H1 (cell line): Measurements from ENCODE around the gene COG7. TPM values are rescaled to one million over a fixed set of nuclear protein-coding genes. Genes with fewer than 3 reads are reported as not detected.

ENCODE experiments used
- CTCF ChIA-PET: fragments of 300-600 bp; sonication (Branson Sonifier 250); formaldehyde crosslinking; loops from one replicate; lab custom pipeline; 2021; ENCODE audit not compliant: partially characterized antibody; lab: Charles Lee
- POLR2A ChIA-PET: fragments of 300-600 bp; sonication (Branson Sonifier 250); formaldehyde crosslinking; loops from one replicate; lab custom pipeline; 2021; ENCODE audit warnings: inconsistent platforms; ENCODE audit not compliant: partially characterized antibody; lab: Charles Lee
- DNase-seq, 2 experiments: peaks; one replicate each; pipeline versions ENCODE4 v3.0.0 to v3.0.0-alpha.2; 2010 to 2022; ENCODE audit warnings: low spot score in 2 of 2, low read depth in 1 of 2, mixed read lengths in 1 of 2
- FAIRE-seq: peaks from 2 replicates; lab custom pipeline; 2011; peaks lifted over from hg19 to GRCh38; lab: Jason Lieb, UNC
- H2AFZ ChIP-seq: 2 replicates; pipeline ENCODE4 v1.8.1; 2012; ENCODE audit warnings: low read length, inconsistent platforms
- H2AK5ac ChIP-seq: 2 replicates; pipeline ENCODE4 v1.6.1; 2013; ENCODE audit warnings: low read depth, low read length
- H2BK120ac ChIP-seq: replicated peaks from 2 replicates; pipeline ENCODE3; 2013; ENCODE audit warnings: low read depth, low read length, inconsistent platforms
- H2BK12ac ChIP-seq: 2 replicates; pipeline ENCODE4 v1.6.1; 2013; ENCODE audit warnings: low read depth, low read length
- H2BK15ac ChIP-seq: 2 replicates; pipeline ENCODE4 v1.6.1; 2013; ENCODE audit warnings: low read length
- H2BK20ac ChIP-seq: 2 replicates; pipeline ENCODE4 v1.6.1; 2013; ENCODE audit warnings: low read length
- H2BK5ac ChIP-seq: 2 replicates; pipeline ENCODE4 v1.6.1; 2013; ENCODE audit warnings: low read depth, low read length
- H3K14ac ChIP-seq: 2 replicates; pipeline ENCODE4 v1.6.1; 2013; ENCODE audit warnings: inconsistent platforms; ENCODE audit not compliant: insufficient read length
- H3K18ac ChIP-seq: 2 replicates; pipeline ENCODE4 v1.6.1; 2013; ENCODE audit warnings: low read length; ENCODE audit errors: extremely low read depth
- H3K23ac ChIP-seq: 2 replicates; pipeline ENCODE4 v1.6.1; 2013; ENCODE audit warnings: inconsistent platforms; ENCODE audit not compliant: insufficient read length
- H3K23me2 ChIP-seq: 2 replicates; pipeline ENCODE4 v1.6.1; 2013; ENCODE audit warnings: low read depth, low read length
- H3K27ac ChIP-seq: 2 replicates; pipeline ENCODE4 v1.6.1; 2011; ENCODE audit warnings: low read depth, low read length, inconsistent platforms
- H3K27me3 ChIP-seq, 4 experiments: replicated peaks in 1 of 4; 1 replicate in 1 of 4; 2 replicates in 3 of 4; pipeline versions ENCODE4 v1.6.1 to v1.8.1; 2011 to 2013; ENCODE audit warnings: low read length in 3 of 4, mild to moderate bottlenecking in 3 of 4, inconsistent platforms in 2 of 4, mixed read lengths in 2 of 4, moderate library complexity in 1 of 4; ENCODE audit not compliant: control insufficient read depth in 3 of 4, insufficient read depth in 3 of 4; ENCODE audit errors: extremely low read depth in 1 of 4
- H3K36me3 ChIP-seq, 4 experiments: 2 replicates each; pipeline versions ENCODE4 v1.6.1 to v1.8.1; 2011 to 2013; ENCODE audit warnings: mild to moderate bottlenecking in 4 of 4, low read length in 3 of 4, moderate library complexity in 2 of 4, control low read depth in 1 of 4, inconsistent platforms in 1 of 4; ENCODE audit not compliant: insufficient read depth in 4 of 4, control insufficient read depth in 2 of 4
- H3K4ac ChIP-seq: replicated peaks from 2 replicates; pipeline ENCODE3; 2013; ENCODE audit warnings: low read length, low read depth, mixed read lengths, inconsistent platforms; ENCODE audit not compliant: insufficient read length
- H3K4me1 ChIP-seq, 4 experiments: replicated peaks in 1 of 4; 1 replicate in 1 of 4; 2 replicates in 3 of 4; pipeline versions ENCODE4 v1.6.1 to v1.8.1; 2011 to 2013; ENCODE audit warnings: low read length in 3 of 4, inconsistent platforms in 2 of 4, mixed read lengths in 1 of 4; ENCODE audit not compliant: insufficient read depth in 4 of 4, control insufficient read depth in 3 of 4
- H3K4me2 ChIP-seq, 2 experiments: 2 replicates each; pipeline versions ENCODE4 v1.6.1 to v1.8.1; 2011 to 2013; ENCODE audit warnings: low read depth in 2 of 2, low read length in 2 of 2, control low read depth in 1 of 2, inconsistent platforms in 1 of 2, mild to moderate bottlenecking in 1 of 2; ENCODE audit not compliant: insufficient read depth in 1 of 2
- H3K4me3 ChIP-seq, 4 experiments: fragments of 200-600, 300-600 bp in 1 of 4; sonication (generic), shearing (Covaris generic), sonication (Bioruptor Twin) in 1 of 4; 2 replicates each; pipeline versions ENCODE4 v1.5.1 to v1.8.1; 2011 to 2016; ENCODE audit warnings: low read length in 4 of 4, low read depth in 3 of 4, control low read depth in 2 of 4, inconsistent platforms in 2 of 4, mild to moderate bottlenecking in 2 of 4, mixed read lengths in 1 of 4, moderate library complexity in 1 of 4; ENCODE audit not compliant: insufficient read depth in 2 of 4; ENCODE audit errors: extremely low read depth in 1 of 4
- H3K56ac ChIP-seq: replicated peaks from 2 replicates; pipeline ENCODE3; 2013; ENCODE audit warnings: low read depth, mild to moderate bottlenecking, mixed read lengths, low read length, inconsistent platforms; ENCODE audit not compliant: insufficient read length
- H3K79me1 ChIP-seq: 2 replicates; pipeline ENCODE4 v1.6.1; 2013; ENCODE audit warnings: low read depth, low read length, control low read depth
- H3K79me2 ChIP-seq, 2 experiments: 2 replicates each; pipeline versions ENCODE4 v1.6.1 to v1.8.1; 2012 to 2013; ENCODE audit warnings: low read length in 2 of 2, mild to moderate bottlenecking in 2 of 2, inconsistent platforms in 1 of 2; ENCODE audit not compliant: insufficient read depth in 2 of 2, control insufficient read depth in 1 of 2
- H3K9ac ChIP-seq, 4 experiments: replicated peaks in 1 of 4; 1 replicate in 1 of 4; 2 replicates in 3 of 4; pipeline versions ENCODE4 v1.6.1 to v1.8.1; 2011 to 2013; ENCODE audit warnings: low read depth in 3 of 4, low read length in 3 of 4, control low read depth in 2 of 4, mild to moderate bottlenecking in 2 of 4, moderate library complexity in 2 of 4, inconsistent platforms in 1 of 4; ENCODE audit errors: extremely low read depth in 1 of 4
- H3K9me3 ChIP-seq, 2 experiments: 2 replicates each; pipeline versions ENCODE4 v1.6.1 to v1.8.1; 2012 to 2013; ENCODE audit warnings: mild to moderate bottlenecking in 2 of 2, moderate library complexity in 2 of 2, control low read depth in 1 of 2, inconsistent platforms in 1 of 2, low read depth in 1 of 2, low read length in 1 of 2, mixed read lengths in 1 of 2; ENCODE audit not compliant: insufficient read depth in 2 of 2
- H4K20me1 ChIP-seq, 2 experiments: replicated peaks in 1 of 2; 2 replicates each; pipeline versions ENCODE3 to v1.8.1; 2011 to 2013; ENCODE audit warnings: inconsistent platforms in 2 of 2, low read length in 2 of 2, mild to moderate bottlenecking in 1 of 2; ENCODE audit not compliant: insufficient read depth in 2 of 2, control insufficient read depth in 1 of 2
- H4K5ac ChIP-seq: 2 replicates; pipeline ENCODE4 v1.6.1; 2013; ENCODE audit warnings: low read length, low read depth, mixed read lengths, inconsistent platforms; ENCODE audit not compliant: insufficient read length
- H4K8ac ChIP-seq: 2 replicates; pipeline ENCODE4 v1.8.0; 2013; ENCODE audit warnings: mild to moderate bottlenecking, moderate library complexity, low read length, inconsistent platforms; ENCODE audit not compliant: insufficient read depth; ENCODE audit errors: extremely low read depth
- H4K91ac ChIP-seq: replicated peaks from 2 replicates; pipeline ENCODE3; 2013; ENCODE audit warnings: low read length, mixed read lengths, inconsistent platforms; ENCODE audit not compliant: insufficient read length
- ASH2L ChIP-seq: fragments of 200-600, 300-600 bp; sonication (generic); IDR thresholded peaks from one replicate; pipeline ENCODE4 v1.7.1; 2017; ENCODE audit warnings: low read length
- CHD1 ChIP-seq: IDR thresholded peaks from 2 replicates; pipeline ENCODE4 v1.6.1; 2012; ENCODE audit warnings: low read depth, low read length, improper control_type of control experiment
- CREB1 ChIP-seq: IDR thresholded peaks from 2 replicates; pipeline ENCODE4 v1.6.1; 2012; ENCODE audit warnings: inconsistent platforms
- CTBP2 ChIP-seq: IDR thresholded peaks from 2 replicates; pipeline ENCODE4 v1.7.0; 2011; ENCODE audit warnings: borderline replicate concordance, mild to moderate bottlenecking, moderate library complexity, mixed read lengths, low read length; ENCODE audit not compliant: insufficient read depth, insufficient read length
- POLR2AphosphoS5 ChIP-seq: IDR thresholded peaks from 2 replicates; pipeline ENCODE4 v1.6.1; 2011; ENCODE audit warnings: low read depth, low read length
- RXRA ChIP-seq: IDR thresholded peaks from 2 replicates; pipeline ENCODE4 v1.6.1; 2011; ENCODE audit warnings: low read depth, mild to moderate bottlenecking, low read length, moderate library complexity; ENCODE audit not compliant: insufficient read depth
- SIN3A ChIP-seq, 2 experiments: IDR thresholded peaks in 1 of 2; conservative IDR thresholded peaks in 1 of 2; 2 replicates each; pipeline ENCODE4 v1.6.1; 2011 to 2012; ENCODE audit warnings: low read length in 2 of 2, improper control_type of control experiment in 1 of 2, low read depth in 1 of 2, mild to moderate bottlenecking in 1 of 2
- SP4 ChIP-seq: IDR thresholded peaks from 2 replicates; pipeline ENCODE4 v1.6.1; 2012; ENCODE audit warnings: low read length, inconsistent platforms
- SUZ12 ChIP-seq: fragments of 200-600 bp; sonication (generic); IDR thresholded peaks from 2 replicates; pipeline ENCODE4 v1.6.1; 2012; ENCODE audit warnings: mild to moderate bottlenecking, inconsistent platforms, low read length, moderate library complexity, mixed read lengths
- TBP ChIP-seq: IDR thresholded peaks from 2 replicates; pipeline ENCODE4 v1.6.1; 2011; ENCODE audit warnings: low read depth, low read length, improper control_type of control experiment
- WGBS, 2 experiments: shearing (Covaris generic) in 1 of 2; methylation state at CpG; one replicate each; pipeline versions ENCODE4 v1.1.6 to v1.1.7; 2013 to 2015; ENCODE audit warnings: low lambda C conversion rate in 2 of 2, mixed read lengths in 2 of 2, inconsistent platforms in 1 of 2, low coverage in 1 of 2, missing lambda C conversion rate in 1 of 2; ENCODE audit not compliant: insufficient replicate concordance in 2 of 2, insufficient coverage in 1 of 2, insufficient read length in 1 of 2; ENCODE audit errors: extremely low coverage in 1 of 2, missing lambda C conversion rate in 1 of 2; 5-methylcytosine and 5-hydroxymethylcytosine counted together
- polyA plus RNA-seq, 7 experiments: library from polyadenylated mRNA; depleted of rRNA in 3 of 7; stranded (reverse) in 5 of 7; unstranded in 2 of 7; fragments of >200 nt in 5 of 7; fragments of 200-250 nt in 2 of 7; gene quantifications; 1 replicate in 5 of 7; 2 replicates in 1 of 7; 4 replicates in 1 of 7; pipeline versions ENCODE4 v1.2.1 to v1.2.3, GENCODE V29; 2011 to 2013; ENCODE audit warnings: missing spikeins in 2 of 7, mixed read lengths in 2 of 7
- total RNA-seq: library from RNA; stranded (reverse); fragmentation: NEBNext Ultra II Directional; extraction: Animal tissue kit (Norgen Biotek cat#: 25700); gene quantifications from 2 replicates; pipeline ENCODE4 v1.2.1, GENCODE V29; 2021

COG7 gene
- total and polyA plus RNA-seq, 2 of the 8 experiments (the other 6 are each of a cell fraction or from before 2014, with no cell fraction given), result 17.2 to 40.4 TPM

- Histone ChIP-seq H3K4me3 (no peak overlapping the region), H3K4ac (no peak overlapping the region), H2BK12ac (no peak overlapping the region), H3K79me1 (no peaks in the 10 kb centered on the region), H3K9ac (no peak overlapping the region), H3K23me2 (no peaks in the 10 kb centered on the region), H4K8ac (no peak overlapping the region), H3K56ac (no peak overlapping the region), H4K91ac (no peak overlapping the region), H3K18ac (no peak overlapping the region), H2AFZ (no peak overlapping the region), H2AK5ac (no peak overlapping the region), H3K14ac (no peak overlapping the region), H2BK15ac (no peak overlapping the region), H3K4me1 (peaks cover 3 to 20% (median 16%) of the 10 kb centered on the region in 4 experiments), H2BK120ac (no peak overlapping the region), H3K79me2 (no peaks in the 10 kb centered on the region), H2BK5ac (no peak overlapping the region), H3K4me2 (no peak overlapping the region), H2BK20ac (no peak overlapping the region), H3K27ac (no peak overlapping the region), H4K20me1 (no peaks in the 10 kb centered on the region), H4K5ac (no peak overlapping the region), H3K9me3 (no peaks in the 10 kb centered on the region), H3K27me3 (no peaks in the 10 kb centered on the region), H3K36me3 (peaks cover 5 to 22% (median 7%) of the 10 kb centered on the region in 4 experiments; a peak in 4 of 8 replicates), H3K23ac (no peak overlapping the region)
- TF ChIP-seq POLR2AphosphoS5, result no peak
- TF ChIP-seq CREB1, result no peak
- TF ChIP-seq ASH2L, result no peak
- no peak for TF ChIP-seq SP4
- no peak for TF ChIP-seq CHD1
- no peak for TF ChIP-seq RXRA
- TF ChIP-seq SIN3A (conservative IDR thresholded peaks at IDR 0.05 in 1 of 2, IDR thresholded peaks at IDR 0.05 in 1 of 2; ENCODE audit: low read depth in 1 of 2, low read length in 2 of 2), result no peak
- TF ChIP-seq SUZ12, result no peak
- no peak for TF ChIP-seq TBP
- TF ChIP-seq CTBP2, result no peak
- FAIRE-seq, result no peak
- ChIA-PET POLR2A (interaction anchor here (0.8 to 1.1 kb wide), 2 partner anchors 11 to 12 kb away, joined by 4 read pairs; no protein-coding TSS in a partner anchor), CTCF (interaction anchor here (0.8 to 8.4 kb wide), 3 partner anchors 13 to 225 kb away, joined by 3 to 53 read pairs (median 5); no protein-coding TSS in a partner anchor)
- no peak for DNase-seq
- WGBS, 2 experiments, result 90% methylated on average over 11 of the region's 11 CpGs; no CpG with 5 or more reads in 1 of the 2 experiments
Measured at GRCh38 chr16:23403547-23403946, 49.4 kb downstream of the COG7 start.
